ENCODE measurements around the gene CARD6.
"Not testable (repeated sequence)": the region's sequence is repeated elsewhere in the genome, so short reads cannot be mapped to it uniquely, and the experiment has no call there.

Gene CARD6

GRCh38 chr5:40844565-40844964, 3.4 kb downstream of the CARD6 start:
- peaks cover 3% of the 10 kb centered on the region for H3K4me1 ChIP-seq (ENCODE audit: control insufficient read depth, insufficient read depth, low read length, poor library complexity, severe bottlenecking)
- 78 to 90% methylated on average over 4 of the region's 4 CpGs for WGBS, 2 experiments (ENCODE audit: insufficient coverage in 2 of 2)
- no peak overlapping the region for H3K4me3 ChIP-seq (ENCODE audit: extremely low read depth, insufficient read depth, low read length, poor library complexity, severe bottlenecking)
- H3K9me3 ChIP-seq (ENCODE audit: control insufficient read depth, low read length), result no peaks in the 10 kb centered on the region
- no peaks in the 10 kb centered on the region for H3K36me3 ChIP-seq (ENCODE audit: control insufficient read depth, insufficient read depth, low read length)
- H3K27ac ChIP-seq (ENCODE audit: low read depth, low read length, severe bottlenecking), result no peak overlapping the region

GRCh38 chr5:40846371-40846770, 5.2 kb downstream of the CARD6 start:
- Histone ChIP-seq H3K9me3 (ENCODE audit: control insufficient read depth, low read length) (no peaks in the 10 kb centered on the region), H3K4me1 (ENCODE audit: control insufficient read depth, insufficient read depth, low read length, poor library complexity, severe bottlenecking) (peaks cover under 1% of the 10 kb centered on the region), H3K36me3 (ENCODE audit: control insufficient read depth, insufficient read depth, low read length) (no peaks in the 10 kb centered on the region), H3K27ac (ENCODE audit: low read depth, low read length, severe bottlenecking) (no peak overlapping the region), H3K4me3 (ENCODE audit: extremely low read depth, insufficient read depth, low read length, poor library complexity, severe bottlenecking) (no peak overlapping the region)
- WGBS, 2 experiments (ENCODE audit: insufficient coverage in 2 of 2), result 92 to 100% methylated on average over 2 of the region's 2 CpGs

GRCh38 chr5:40847525-40847924, 6.4 kb downstream of the CARD6 start:
- no peaks in the 10 kb centered on the region for H3K4me1 ChIP-seq (ENCODE audit: control insufficient read depth, insufficient read depth, low read length, poor library complexity, severe bottlenecking)
- WGBS, 2 experiments (ENCODE audit: insufficient coverage in 2 of 2), result no CpG with 5 or more reads among the region's 1 CpG
- no peak overlapping the region for H3K27ac ChIP-seq (ENCODE audit: low read depth, low read length, severe bottlenecking)
- no peaks in the 10 kb centered on the region for H3K9me3 ChIP-seq (ENCODE audit: control insufficient read depth, low read length)
- no peak overlapping the region for H3K4me3 ChIP-seq (ENCODE audit: extremely low read depth, insufficient read depth, low read length, poor library complexity, severe bottlenecking)
- no peaks in the 10 kb centered on the region for H3K36me3 ChIP-seq (ENCODE audit: control insufficient read depth, insufficient read depth, low read length)

- H3K27ac ChIP-seq (ENCODE audit: low read depth, low read length, severe bottlenecking), result no peak overlapping the region
- no peaks in the 10 kb centered on the region for H3K4me1 ChIP-seq (ENCODE audit: control insufficient read depth, insufficient read depth, low read length, poor library complexity, severe bottlenecking)
- no peaks in the 10 kb centered on the region for H3K36me3 ChIP-seq (ENCODE audit: control insufficient read depth, insufficient read depth, low read length)
- no peaks in the 10 kb centered on the region for H3K9me3 ChIP-seq (ENCODE audit: control insufficient read depth, low read length)
- 82 to 90% methylated on average over 1 to 2 of the region's 4 CpGs for WGBS, 2 experiments (ENCODE audit: insufficient coverage in 2 of 2)
- no peak overlapping the region for H3K4me3 ChIP-seq (ENCODE audit: extremely low read depth, insufficient read depth, low read length, poor library complexity, severe bottlenecking)
Measured at GRCh38 chr5:40853632-40854192, 12.5 kb downstream of the CARD6 start.

- Histone ChIP-seq H3K4me3 (ENCODE audit: extremely low read depth, insufficient read depth, low read length, poor library complexity, severe bottlenecking) (no peak overlapping the region), H3K4me1 (ENCODE audit: control insufficient read depth, insufficient read depth, low read length, poor library complexity, severe bottlenecking) (no peaks in the 10 kb centered on the region), H3K36me3 (ENCODE audit: control insufficient read depth, insufficient read depth, low read length) (no peaks in the 10 kb centered on the region), H3K9me3 (ENCODE audit: control insufficient read depth, low read length) (no peaks in the 10 kb centered on the region), H3K27ac (ENCODE audit: low read depth, low read length, severe bottlenecking) (no peak overlapping the region)
Measured at GRCh38 chr5:40860711-40861110, 19.5 kb downstream of the CARD6 start.

- not testable (repeated sequence) for H3K36me3 ChIP-seq (ENCODE audit: control insufficient read depth, insufficient read depth, low read length); H3K9me3 ChIP-seq (ENCODE audit: control insufficient read depth, low read length); H3K4me3 ChIP-seq (ENCODE audit: extremely low read depth, insufficient read depth, low read length, poor library complexity, severe bottlenecking); H3K4me1 ChIP-seq (ENCODE audit: control insufficient read depth, insufficient read depth, low read length, poor library complexity, severe bottlenecking); H3K27ac ChIP-seq (ENCODE audit: low read depth, low read length, severe bottlenecking)
- 93 to 95% methylated on average over 2 to 3 of the region's 5 CpGs for WGBS, 2 experiments (ENCODE audit: insufficient coverage in 2 of 2)
Measured at GRCh38 chr5:40865004-40865403, 23.8 kb downstream of the CARD6 start.

- no peak overlapping the region for H3K27ac ChIP-seq (ENCODE audit: low read depth, low read length, severe bottlenecking)
- H3K36me3 ChIP-seq (ENCODE audit: control insufficient read depth, insufficient read depth, low read length), result no peaks in the 10 kb centered on the region
- H3K9me3 ChIP-seq (ENCODE audit: control insufficient read depth, low read length), result no peaks in the 10 kb centered on the region
- H3K4me3 ChIP-seq (ENCODE audit: extremely low read depth, insufficient read depth, low read length, poor library complexity, severe bottlenecking), result no peak overlapping the region
- 89 to 94% methylated on average over 2 to 4 of the region's 5 CpGs for WGBS, 2 experiments (ENCODE audit: insufficient coverage in 2 of 2)
- no peaks in the 10 kb centered on the region for H3K4me1 ChIP-seq (ENCODE audit: control insufficient read depth, insufficient read depth, low read length, poor library complexity, severe bottlenecking)
Measured at GRCh38 chr5:40866844-40867243, 25.7 kb downstream of the CARD6 start.

- Histone ChIP-seq H3K9me3 (ENCODE audit: control insufficient read depth, low read length) (no peaks in the 10 kb centered on the region), H3K4me3 (ENCODE audit: extremely low read depth, insufficient read depth, low read length, poor library complexity, severe bottlenecking) (no peak overlapping the region), H3K4me1 (ENCODE audit: control insufficient read depth, insufficient read depth, low read length, poor library complexity, severe bottlenecking) (no peaks in the 10 kb centered on the region), H3K36me3 (ENCODE audit: control insufficient read depth, insufficient read depth, low read length) (no peaks in the 10 kb centered on the region), H3K27ac (ENCODE audit: low read depth, low read length, severe bottlenecking) (no peak overlapping the region)
- WGBS, 2 experiments (ENCODE audit: insufficient coverage in 2 of 2), result no CpG with 5 or more reads among the region's 1 CpG
Measured at GRCh38 chr5:40869384-40869783, 28.2 kb downstream of the CARD6 start.

GRCh38 chr5:40871177-40871576, 30.0 kb downstream of the CARD6 start:
- H3K4me1 ChIP-seq (ENCODE audit: control insufficient read depth, insufficient read depth, low read length, poor library complexity, severe bottlenecking), result no peaks in the 10 kb centered on the region
- 58 to 100% methylated on average over 1 to 3 of the region's 4 CpGs for WGBS, 2 experiments (ENCODE audit: insufficient coverage in 2 of 2)
- H3K9me3 ChIP-seq (ENCODE audit: control insufficient read depth, low read length), result no peaks in the 10 kb centered on the region
- no peak overlapping the region for H3K4me3 ChIP-seq (ENCODE audit: extremely low read depth, insufficient read depth, low read length, poor library complexity, severe bottlenecking)
- no peaks in the 10 kb centered on the region for H3K36me3 ChIP-seq (ENCODE audit: control insufficient read depth, insufficient read depth, low read length)
- H3K27ac ChIP-seq (ENCODE audit: low read depth, low read length, severe bottlenecking), result no peak overlapping the region

- 86 to 87% methylated on average over 1 to 3 of the region's 8 CpGs for WGBS, 2 experiments (ENCODE audit: insufficient coverage in 2 of 2)
Measured at GRCh38 chr5:40872253-40872652, 31.1 kb downstream of the CARD6 start.

GRCh38 chr5:40873286-40873880, 32.2 kb downstream of the CARD6 start:
- Histone ChIP-seq H3K27ac (ENCODE audit: low read depth, low read length, severe bottlenecking) (no peak overlapping the region), H3K9me3 (ENCODE audit: control insufficient read depth, low read length) (peaks cover 6% of the 10 kb centered on the region), H3K4me3 (ENCODE audit: extremely low read depth, insufficient read depth, low read length, poor library complexity, severe bottlenecking) (no peak overlapping the region), H3K36me3 (ENCODE audit: control insufficient read depth, insufficient read depth, low read length) (no peaks in the 10 kb centered on the region), H3K4me1 (ENCODE audit: control insufficient read depth, insufficient read depth, low read length, poor library complexity, severe bottlenecking) (no peaks in the 10 kb centered on the region)
- 81 to 92% methylated on average over 3 of the region's 3 CpGs for WGBS, 2 experiments (ENCODE audit: insufficient coverage in 2 of 2)

More at GRCh38 chr5:40872253-40872652, 31.1 kb downstream of the CARD6 start:
- not testable (repeated sequence) for H3K9me3 ChIP-seq (ENCODE audit: control insufficient read depth, low read length); H3K4me1 ChIP-seq (ENCODE audit: control insufficient read depth, insufficient read depth, low read length, poor library complexity, severe bottlenecking); H3K36me3 ChIP-seq (ENCODE audit: control insufficient read depth, insufficient read depth, low read length); H3K27ac ChIP-seq (ENCODE audit: low read depth, low read length, severe bottlenecking); H3K4me3 ChIP-seq (ENCODE audit: extremely low read depth, insufficient read depth, low read length, poor library complexity, severe bottlenecking)

Measured in mesodermal cell (in vitro differentiated cells).